Measurements from ENCODE around the gene CUX1. TPM values are rescaled to one million over a fixed set of nuclear protein-coding genes. Genes with fewer than 3 reads are reported as not detected.

CUX1 gene
- total and polyA plus RNA-seq, 2 of the 13 experiments (the other 11 are each of a cell fraction or from before 2014, with no cell fraction given): 13.7 to 14.9 TPM

GRCh38 chr7:102215711-102216110 is 398.3 kb downstream of the CUX1 start (continued):
- no peak for TF ChIP-seq ZNF619 (CRISPR knock-in tag; IDR thresholded peaks at IDR 0.05)

DNA sequence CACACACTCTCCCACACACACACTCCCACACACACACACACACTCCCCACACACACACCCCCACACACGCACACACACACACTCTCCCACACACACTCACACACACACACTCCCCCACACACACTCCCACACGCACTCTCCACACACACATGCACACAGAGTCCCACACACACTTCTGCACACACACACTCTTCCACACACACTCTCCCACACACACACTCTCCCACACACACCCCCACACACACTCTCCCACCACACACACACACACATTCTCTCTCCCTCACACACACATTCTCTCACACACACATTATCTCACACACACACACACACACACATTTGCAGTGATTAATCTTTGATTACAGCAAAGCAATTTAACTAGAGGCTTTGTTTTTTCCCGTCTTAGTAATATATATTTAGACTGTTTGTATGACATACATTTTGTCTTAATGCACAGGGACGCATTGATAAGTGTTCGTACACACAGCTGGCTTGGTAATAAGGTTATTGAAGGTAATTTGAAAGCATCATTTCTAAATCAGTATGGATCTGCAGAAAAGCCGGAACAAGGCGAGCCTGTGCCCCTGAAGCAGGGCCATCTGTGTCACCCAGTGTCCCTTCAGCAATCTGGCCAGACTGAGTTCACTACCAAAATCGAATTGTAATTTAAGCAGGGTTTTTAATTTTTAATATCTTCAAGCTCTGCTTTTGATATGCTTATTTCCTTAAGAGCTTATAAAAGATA is 399.3 kb downstream of the CUX1 start:
- DNase-seq (ENCODE audit: low spot score): no peak
- 95% methylated on average over 8 of the region's 8 CpGs for WGBS (ENCODE audit: low lambda C conversion rate)
- H4K20me1 ChIP-seq (ENCODE audit: insufficient read depth, low read length): no peaks in the 10 kb centered on the region
- H3K27ac ChIP-seq (ENCODE audit: extremely low read length, insufficient read depth, low read length): no peak overlapping the region
- no peaks in the 10 kb centered on the region for H3K9me3 ChIP-seq (ENCODE audit: low read length)
- no peak overlapping the region for H2AFZ ChIP-seq (ENCODE audit: low read length)
- peaks cover 1 to 33% of the 10 kb centered on the region in 2 experiments; a peak in 4 of 5 replicates for H3K36me3 ChIP-seq (replicated peaks in 1 of 2; ENCODE audit: control insufficient read depth in 1 of 2, insufficient read depth in 2 of 2, low read length in 2 of 2)
- no peak for ATAC-seq
- no peak for FAIRE-seq
- H3K4me1 ChIP-seq (ENCODE audit: insufficient read depth, low read length): no peaks in the 10 kb centered on the region
- TF ChIP-seq, protein P1, sequence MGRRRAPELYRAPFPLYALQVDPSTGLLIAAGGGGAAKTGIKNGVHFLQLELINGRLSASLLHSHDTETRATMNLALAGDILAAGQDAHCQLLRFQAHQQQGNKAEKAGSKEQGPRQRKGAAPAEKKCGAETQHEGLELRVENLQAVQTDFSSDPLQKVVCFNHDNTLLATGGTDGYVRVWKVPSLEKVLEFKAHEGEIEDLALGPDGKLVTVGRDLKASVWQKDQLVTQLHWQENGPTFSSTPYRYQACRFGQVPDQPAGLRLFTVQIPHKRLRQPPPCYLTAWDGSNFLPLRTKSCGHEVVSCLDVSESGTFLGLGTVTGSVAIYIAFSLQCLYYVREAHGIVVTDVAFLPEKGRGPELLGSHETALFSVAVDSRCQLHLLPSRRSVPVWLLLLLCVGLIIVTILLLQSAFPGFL (CRISPR knock-in tag; IDR thresholded peaks at IDR 0.05): no peak
- TF ChIP-seq HNRNPL (IDR thresholded peaks at IDR 0.05; ENCODE audit: low read depth, low read length): 0 out of 2 replicates have a peak, but pooled peaks have one; percentile 28
- no peaks in the 10 kb centered on the region for H3K27me3 ChIP-seq (ENCODE audit: control insufficient read depth in 1 of 2, insufficient read depth in 2 of 2, low read length in 2 of 2)
- no peak overlapping the region for H3K4me2 ChIP-seq (ENCODE audit: low read depth, low read length)
- no peak overlapping the region for H3K4me3 ChIP-seq (replicated peaks in 1 of 3; ENCODE audit: insufficient read depth in 1 of 3, low read depth in 2 of 3, low read length in 3 of 3)
- in situ Hi-C loops (cut with HindIII; ENCODE audit: extremely low pct_ligation_motif_present, low pct_unique_long_range_greater_than_20kb): no loop called here
- intact Hi-C loops (cut with micrococcal nuclease; ENCODE audit: unreplicated experiment): no loop called here
- CTCF ChIA-PET (ENCODE audit: low intra/inter-chr PET ratio, low total read pairs): no interaction called here
- H3K9ac ChIP-seq (ENCODE audit: insufficient read depth, low read depth, low read length): no peak overlapping the region
- no TSS peak for BruUV-seq (replicated peaks)
- H3K79me2 ChIP-seq (ENCODE audit: insufficient read depth, low read length): no peaks in the 10 kb centered on the region
- POLR2A ChIA-PET: no interaction called here

GRCh38 chr7:102220229-102220850 is 402.9 kb downstream of the CUX1 start:
- ATAC-seq: peak; percentile 36; the same call in 1 of the 3 replicates
- Histone ChIP-seq H3K79me2 (ENCODE audit: insufficient read depth, low read length) (no peaks in the 10 kb centered on the region), H3K27ac (ENCODE audit: extremely low read length, insufficient read depth, low read length) (no peak overlapping the region), H3K36me3 (replicated peaks in 1 of 2; ENCODE audit: control insufficient read depth in 1 of 2, insufficient read depth in 2 of 2, low read length in 2 of 2) (peaks cover 4 to 23% of the 10 kb centered on the region in 2 experiments; a peak in 3 of 5 replicates), H3K9me3 (ENCODE audit: low read length) (no peaks in the 10 kb centered on the region), H3K4me3 (replicated peaks in 1 of 3; ENCODE audit: insufficient read depth in 1 of 3, low read depth in 2 of 3, low read length in 3 of 3) (no peak overlapping the region), H2AFZ (ENCODE audit: low read length) (no peak overlapping the region), H3K4me1 (ENCODE audit: insufficient read depth, low read length) (no peaks in the 10 kb centered on the region), H3K4me2 (ENCODE audit: low read depth, low read length) (no peak overlapping the region), H3K9ac (ENCODE audit: insufficient read depth, low read depth, low read length) (no peak overlapping the region), H4K20me1 (ENCODE audit: insufficient read depth, low read length) (no peaks in the 10 kb centered on the region), H3K27me3 (ENCODE audit: control insufficient read depth in 1 of 2, insufficient read depth in 2 of 2, low read length in 2 of 2) (no peaks in the 10 kb centered on the region)
- no TSS peak for BruUV-seq (replicated peaks)
- ChIA-PET CTCF (ENCODE audit: low intra/inter-chr PET ratio, low total read pairs) (no interaction called here), POLR2A (no interaction called here)
- intact Hi-C loops (cut with micrococcal nuclease; ENCODE audit: unreplicated experiment) (no loop called here), in situ Hi-C loops (cut with HindIII; ENCODE audit: extremely low pct_ligation_motif_present, low pct_unique_long_range_greater_than_20kb) (no loop called here)
- DNase-seq (ENCODE audit: low spot score): no peak
- WGBS (ENCODE audit: low lambda C conversion rate): 96% methylated on average over 13 of the region's 14 CpGs
- no peak for FAIRE-seq
- TF ChIP-seq ZHX1 (CRISPR knock-in tag; IDR thresholded peaks at IDR 0.05; ENCODE audit: low read depth) (no peak), CTCF (CRISPR knock-in tag; IDR thresholded peaks at IDR 0.05) (no peak), SOX13 (IDR thresholded peaks at IDR 0.05) (no peak), SOX13 (CRISPR knock-in tag; conservative IDR thresholded peaks at IDR 0.05 in 1 of 2, IDR thresholded peaks at IDR 0.05 in 1 of 2) (no peak), ZNF282 (IDR thresholded peaks at IDR 0.05; ENCODE audit: partially characterized antibody) (no peak)
